Ovary (tissue), 3 donors: ENCODE data around the gene PVALB.

ENCODE experiments used
- CTCF ChIP-seq, 3 donors: fragments of 450-650 bp in 2 of 3; fragments of 200-600 bp in 1 of 3; IDR thresholded peaks; one replicate each; pipeline versions ENCODE4 v1.5.1 to v1.8.0; 2016 to 2022; ENCODE audit warnings: antibody characterized with exemption in 3 of 3, mild to moderate bottlenecking in 1 of 3
- EP300 ChIP-seq: sonication (generic); formaldehyde crosslinking; IDR thresholded peaks from one replicate; pipeline ENCODE4 v1.6.1; 2017; ENCODE audit warnings: antibody characterized with exemption
- POLR2A ChIP-seq: fragments of 450-650 bp; IDR thresholded peaks from one replicate; pipeline ENCODE4 v1.6.1; 2017; ENCODE audit warnings: antibody characterized with exemption, mild to moderate bottlenecking, moderate library complexity
- donor health status: DM: no; HTN: no; CAD: no.

GRCh38 chr22:36768616-36769015 is 48.2 kb downstream of the PVALB start:
- TF ChIP-seq POLR2A = no peak
- no peak for TF ChIP-seq CTCF (IDR thresholded peaks at IDR 0.05)
- no peak for TF ChIP-seq EP300
